ENCODE measurements around the gene ING1. TPM values are rescaled to one million over a fixed set of nuclear protein-coding genes. Genes with fewer than 3 reads are reported as not detected.
"Not testable (repeated sequence)": the region's sequence is repeated elsewhere in the genome, so short reads cannot be mapped to it uniquely, and the experiment has no call there.

The ING1 gene
- polyA plus RNA-seq, 3 donors from 2014 or later: 12.6 to 20.1 (median 17.6) TPM

DNA sequence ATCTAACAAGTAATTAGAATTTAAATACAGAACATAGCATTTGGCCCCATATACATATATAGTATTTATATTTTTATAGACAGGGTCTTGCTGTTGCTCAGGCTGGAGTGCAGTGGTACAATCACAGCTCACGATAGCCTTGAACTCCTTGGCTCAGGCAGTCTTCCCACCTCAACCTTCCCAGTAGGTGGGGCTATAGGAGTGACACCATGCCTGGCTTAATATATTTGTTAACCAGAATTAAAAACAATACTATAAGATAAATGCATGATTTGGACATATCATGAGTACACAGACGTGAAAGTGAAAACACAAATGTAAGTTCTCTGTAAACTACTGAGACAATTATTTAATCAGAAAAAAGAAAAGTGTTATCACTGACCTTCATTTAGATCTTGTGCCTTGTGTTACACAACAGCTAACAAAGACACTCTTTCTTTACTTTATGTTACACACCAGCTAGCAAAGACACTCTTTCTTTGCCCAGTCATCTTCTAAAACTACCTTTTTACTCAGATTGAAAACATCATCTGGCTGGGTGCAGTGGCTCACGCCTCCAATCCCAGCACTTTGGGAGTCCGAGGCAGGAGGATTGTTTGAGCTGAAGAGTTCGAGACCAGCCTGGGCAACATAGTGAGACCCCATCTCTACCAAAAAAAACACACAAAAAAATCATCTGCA is 30.2 kb upstream of the ING1 start:
- DNase-seq: no peak
- H3K36me3 Mint-ChIP-seq: peaks cover 9 to 32% (median 23%) of the 10 kb centered on the region in 3 donors
- peaks cover 0 to 2% (median 0%) of the 10 kb centered on the region in 3 donors for H3K27me3 Mint-ChIP-seq (ENCODE audit: low read depth in 3 of 3)
- H3K4me3 Mint-ChIP-seq: no peak overlapping the region
- peaks cover 1 to 8% of the 10 kb centered on the region in 2 donors for H3K4me1 Mint-ChIP-seq
- peak overlapping the region in 1 of 6 donors; percentile 11 for H3K27ac Mint-ChIP-seq
- H3K9me3 Mint-ChIP-seq: no peaks in the 10 kb centered on the region

DNA sequence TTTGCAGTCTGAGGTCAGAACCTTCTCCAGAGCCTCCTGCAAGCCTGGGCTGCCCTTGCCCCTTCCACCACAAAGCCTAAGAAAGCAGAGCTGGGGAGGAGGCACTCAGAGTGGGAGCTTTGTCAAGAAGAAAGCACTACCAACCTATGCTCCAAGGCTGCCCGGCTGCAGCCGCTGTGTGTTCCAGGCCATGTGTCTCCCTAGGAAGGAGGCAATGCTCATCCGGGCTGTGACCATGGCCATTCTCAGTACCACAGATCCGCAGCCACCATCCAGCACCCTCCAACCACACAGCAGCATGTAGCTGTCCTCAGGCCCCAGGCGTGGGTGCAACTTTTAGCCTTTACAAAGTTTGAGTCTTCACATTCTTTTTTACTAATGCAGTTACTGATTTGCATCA is 29.6 kb upstream of the ING1 start:
- H3K27me3 Mint-ChIP-seq (ENCODE audit: low read depth in 3 of 3): peaks cover 0 to 2% (median 0%) of the 10 kb centered on the region in 3 donors
- no peaks in the 10 kb centered on the region for H3K9me3 Mint-ChIP-seq
- peaks cover 9 to 26% (median 17%) of the 10 kb centered on the region in 3 donors for H3K36me3 Mint-ChIP-seq
- H3K4me1 Mint-ChIP-seq: peaks cover 0 to 5% of the 10 kb centered on the region in 2 donors
- H3K4me3 Mint-ChIP-seq: no peak overlapping the region
- H3K27ac Mint-ChIP-seq: no peak overlapping the region
- no peak for DNase-seq

DNA sequence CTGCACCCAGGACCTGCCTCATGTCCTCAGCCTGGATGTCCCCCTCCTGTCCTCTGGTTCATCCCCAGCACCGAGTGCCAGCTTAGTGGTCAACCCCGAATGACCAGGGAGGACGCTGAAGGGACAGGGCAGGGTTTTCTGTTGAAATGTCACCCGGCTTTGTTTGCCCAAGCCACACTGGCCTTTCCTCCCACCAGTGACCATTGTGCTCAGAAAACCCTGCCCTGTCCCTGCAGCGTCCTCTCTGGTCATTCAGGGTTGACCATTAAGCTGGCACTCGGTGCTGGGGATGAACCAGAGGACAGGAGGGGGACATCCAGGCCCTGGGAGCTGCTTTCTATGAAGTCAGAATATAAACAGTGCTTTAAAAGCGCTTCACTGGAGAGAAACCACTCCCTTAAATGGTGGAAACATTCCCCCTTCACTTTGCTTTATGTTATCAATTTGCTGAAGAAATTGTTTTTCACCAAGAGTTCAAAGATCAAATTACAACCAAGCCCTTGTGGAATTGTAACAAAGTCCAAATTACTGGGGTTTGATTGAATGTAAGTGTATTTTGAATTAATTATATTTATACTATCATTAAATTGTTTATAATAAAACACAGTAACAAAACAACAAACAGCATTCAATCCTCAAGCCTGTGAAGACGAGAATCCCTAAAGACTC is 29.0 kb upstream of the ING1 start:
- H3K4me1 Mint-ChIP-seq: peaks cover 0 to 5% of the 10 kb centered on the region in 2 donors
- peaks cover 9 to 24% (median 17%) of the 10 kb centered on the region in 3 donors for H3K36me3 Mint-ChIP-seq
- no peaks in the 10 kb centered on the region for H3K9me3 Mint-ChIP-seq
- no peak overlapping the region for H3K27ac Mint-ChIP-seq
- no peak overlapping the region for H3K4me3 Mint-ChIP-seq
- peaks cover 0 to 2% (median 0%) of the 10 kb centered on the region in 3 donors for H3K27me3 Mint-ChIP-seq (ENCODE audit: low read depth in 3 of 3)
- no peak for DNase-seq

DNA sequence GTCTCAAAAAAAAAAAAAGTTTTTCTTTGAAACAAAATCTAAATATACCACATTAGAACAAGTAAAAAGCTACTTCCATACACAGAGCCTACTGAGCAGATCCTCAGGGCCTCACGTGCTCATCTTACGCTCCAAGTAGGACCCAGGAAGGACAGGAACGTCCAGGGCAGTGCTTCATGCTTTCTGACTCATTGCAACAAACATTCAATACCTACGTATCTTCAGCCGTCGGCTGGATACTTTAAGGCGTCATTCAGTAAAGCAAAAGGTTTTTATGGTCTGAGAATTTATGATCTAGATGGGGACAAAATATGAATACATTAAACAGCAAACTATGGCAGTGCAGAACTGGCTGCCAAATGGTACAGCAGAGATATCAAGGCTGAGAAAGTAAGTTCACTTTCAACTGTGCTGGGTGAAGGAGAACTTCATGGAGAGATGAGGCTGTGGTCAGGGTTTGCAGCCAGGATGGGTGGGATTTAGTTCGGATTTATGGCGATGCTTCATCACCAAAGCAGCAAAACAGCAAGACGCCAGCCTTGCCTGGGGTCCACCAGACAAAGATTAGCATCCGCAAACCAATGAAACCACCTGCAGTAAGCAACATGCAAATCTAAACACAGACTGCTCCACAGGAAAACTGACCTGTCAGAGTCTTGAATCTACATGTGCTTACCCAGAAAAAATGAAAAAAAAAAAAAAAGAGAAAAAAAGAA is 28.0 kb upstream of the ING1 start:
- Mint-ChIP-seq H3K27ac (peak overlapping the region in 1 of 6 donors; percentile 38), H3K36me3 (peaks cover 9 to 23% (median 15%) of the 10 kb centered on the region in 3 donors)

DNA sequence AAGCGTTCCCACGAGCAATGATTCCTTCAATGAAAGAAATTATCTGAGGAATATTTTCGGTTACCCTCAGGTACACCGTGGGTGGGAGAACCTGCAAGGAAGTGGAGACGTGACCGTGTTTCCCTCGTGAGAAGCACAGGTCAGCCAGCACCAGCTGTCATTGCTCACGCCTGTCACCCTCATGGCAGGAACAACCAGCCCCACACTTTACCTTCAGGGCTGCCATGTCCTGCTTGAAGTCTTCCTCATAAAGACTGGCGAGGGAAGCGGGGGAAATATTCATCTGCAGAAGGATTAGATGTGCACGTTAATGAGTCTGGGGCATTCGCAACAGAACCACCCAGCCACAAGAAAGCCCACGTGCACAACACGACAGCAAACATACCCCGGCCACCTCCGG is 25.8 kb upstream of the ING1 start:
- Mint-ChIP-seq H3K4me1 (peaks cover 1 to 5% of the 10 kb centered on the region in 2 donors), H3K36me3 (peaks cover 5 to 19% (median 5%) of the 10 kb centered on the region in 3 donors), H3K4me3 (no peak overlapping the region)

More for the DNA sequence above, 28.0 kb upstream of the ING1 start:
- Mint-ChIP-seq H3K9me3 (no peaks in the 10 kb centered on the region), H3K27me3 (ENCODE audit: low read depth in 3 of 3) (peaks cover 0 to under 1% (median 0%) of the 10 kb centered on the region in 3 donors), H3K4me3 (no peak overlapping the region), H3K4me1 (peaks cover under 1 to 5% of the 10 kb centered on the region in 2 donors)
- DNase-seq: no peak

DNA sequence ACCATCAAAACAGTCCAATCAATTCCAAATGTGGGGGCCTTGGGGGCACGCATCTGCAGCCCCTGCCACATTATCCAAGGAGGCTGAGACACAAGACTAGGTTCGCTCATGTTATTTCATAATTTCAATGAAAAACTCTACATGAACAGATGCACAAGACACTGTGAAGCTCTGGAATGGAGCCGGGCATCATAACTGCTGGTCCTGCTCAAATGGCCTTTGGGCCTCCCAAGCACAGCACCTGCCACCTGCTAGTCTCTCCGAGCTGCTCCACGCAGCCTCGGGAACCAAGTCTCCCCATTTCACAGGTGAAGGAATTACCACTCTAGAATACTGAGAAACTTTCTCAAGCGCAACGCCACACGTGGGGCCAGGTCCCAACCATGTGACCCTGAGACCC is 24.5 kb upstream of the ING1 start:
- peaks cover 1 to 5% of the 10 kb centered on the region in 2 donors for H3K4me1 Mint-ChIP-seq
- H3K9me3 Mint-ChIP-seq: no peaks in the 10 kb centered on the region
- no peak for DNase-seq
- H3K4me3 Mint-ChIP-seq: no peak overlapping the region
- H3K27ac Mint-ChIP-seq: no peak overlapping the region
- no peaks in the 10 kb centered on the region for H3K27me3 Mint-ChIP-seq (ENCODE audit: low read depth in 3 of 3)
- H3K36me3 Mint-ChIP-seq: peaks cover 5 to 19% (median 5%) of the 10 kb centered on the region in 3 donors

More for the DNA sequence above, 25.8 kb upstream of the ING1 start:
- DNase-seq: no peak
- no peak overlapping the region for H3K27ac Mint-ChIP-seq
- H3K27me3 Mint-ChIP-seq (ENCODE audit: low read depth in 3 of 3): no peaks in the 10 kb centered on the region
- H3K9me3 Mint-ChIP-seq: no peaks in the 10 kb centered on the region

DNA sequence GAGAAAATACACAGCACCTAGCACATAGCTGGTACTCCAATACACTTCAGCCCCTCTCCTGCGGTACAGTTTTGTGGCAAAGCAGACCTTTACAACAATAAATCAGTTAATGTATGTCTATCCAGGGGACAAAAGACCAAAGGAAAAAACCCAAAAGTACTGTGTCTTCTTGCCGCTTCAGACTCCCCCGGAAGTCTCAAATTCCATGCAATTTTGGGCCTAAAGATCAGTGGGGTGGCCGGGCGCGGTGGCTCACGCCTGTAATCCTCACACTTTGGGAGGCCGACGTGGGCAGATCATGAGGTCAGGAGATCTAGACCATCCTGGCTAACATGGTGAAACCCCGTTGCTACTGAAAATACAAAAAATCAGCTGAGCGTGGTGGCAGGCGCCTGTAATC is 23.8 kb upstream of the ING1 start:
- Mint-ChIP-seq H3K27me3 (ENCODE audit: low read depth in 3 of 3) (no peaks in the 10 kb centered on the region), H3K9me3 (no peaks in the 10 kb centered on the region), H3K36me3 (peaks cover 5 to 19% (median 5%) of the 10 kb centered on the region in 3 donors), H3K4me3 (no peak overlapping the region), H3K27ac (no peak overlapping the region), H3K4me1 (peaks cover 1 to 5% of the 10 kb centered on the region in 2 donors)
- DNase-seq: no peak

DNA sequence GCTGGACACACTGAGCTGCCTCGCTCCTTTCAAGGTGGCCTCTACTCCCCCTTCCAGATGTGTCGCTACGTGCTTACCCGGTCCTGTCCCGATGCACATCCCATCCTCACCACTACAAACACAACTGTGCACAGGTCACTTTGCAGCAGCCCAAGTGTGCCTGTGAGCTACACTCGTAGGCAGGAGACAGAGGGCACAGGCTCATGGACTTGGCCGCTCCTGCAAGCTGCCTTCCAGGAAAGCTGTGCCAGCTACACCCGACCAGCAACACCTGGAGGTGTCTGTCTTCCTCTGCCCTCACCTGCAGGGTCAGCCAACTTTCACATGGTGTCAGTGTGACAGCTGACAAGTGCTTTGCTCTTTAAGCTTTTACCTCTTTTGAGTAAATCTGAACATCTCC is 23.0 kb upstream of the ING1 start:
- no peak overlapping the region for H3K27ac Mint-ChIP-seq
- no peaks in the 10 kb centered on the region for H3K27me3 Mint-ChIP-seq (ENCODE audit: low read depth in 3 of 3)
- no peaks in the 10 kb centered on the region for H3K9me3 Mint-ChIP-seq
- no peak overlapping the region for H3K4me3 Mint-ChIP-seq
- DNase-seq: no peak
- peaks cover 1 to 19% (median 1%) of the 10 kb centered on the region in 3 donors for H3K36me3 Mint-ChIP-seq
- peaks cover under 1 to 1% of the 10 kb centered on the region in 2 donors for H3K4me1 Mint-ChIP-seq

DNA sequence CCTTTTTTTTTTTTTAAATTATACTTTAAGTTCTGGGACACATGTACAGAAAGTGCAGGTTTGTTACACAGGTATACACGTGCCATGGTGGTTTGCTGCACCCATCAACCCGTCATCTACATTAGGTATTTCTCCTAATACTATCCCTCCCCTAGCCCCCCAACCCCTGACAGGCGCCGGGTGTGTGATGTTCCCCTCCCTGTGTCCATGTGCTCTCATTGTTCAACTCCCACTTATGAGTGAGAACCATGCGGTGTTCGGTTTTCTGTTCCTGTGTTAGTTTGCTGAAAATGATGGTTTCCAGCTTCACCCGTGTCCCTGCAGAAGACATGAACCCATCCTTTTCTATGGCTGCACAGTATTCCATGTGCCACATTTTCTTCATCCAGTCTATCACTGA is 17.7 kb upstream of the ING1 start:
- peaks cover 5 to 36% (median 12%) of the 10 kb centered on the region in 3 donors for H3K36me3 Mint-ChIP-seq
- H3K4me3 Mint-ChIP-seq; DNase-seq; H3K9me3 Mint-ChIP-seq; H3K27me3 Mint-ChIP-seq (ENCODE audit: low read depth in 3 of 3): not testable (repeated sequence)
- H3K27ac Mint-ChIP-seq: peak overlapping the region in 1 of 6 donors; percentile 23
- peaks cover 8 to 28% of the 10 kb centered on the region in 2 donors for H3K4me1 Mint-ChIP-seq

DNA sequence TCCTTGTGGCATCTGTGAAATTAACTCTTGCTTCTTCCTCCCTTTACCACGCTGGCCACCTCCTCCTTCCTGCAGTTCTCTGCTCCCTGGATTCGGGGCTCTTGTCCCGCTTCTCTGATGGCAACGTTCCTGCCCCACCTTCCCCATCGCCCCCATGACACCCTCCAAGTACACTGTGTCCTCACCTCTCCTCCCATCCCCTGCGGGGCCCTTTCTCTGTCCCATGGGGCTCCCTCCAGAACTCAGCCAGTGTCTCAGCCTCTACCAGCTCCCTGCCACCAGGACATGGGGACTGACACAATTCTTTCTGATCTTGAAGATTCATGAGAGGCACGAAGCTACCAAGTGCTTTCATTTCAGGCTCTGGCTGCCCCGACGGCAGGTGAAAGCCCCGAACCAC is 16.7 kb upstream of the ING1 start:
- Mint-ChIP-seq H3K4me3 (no peak overlapping the region), H3K27ac (no peak overlapping the region), H3K36me3 (peaks cover 11 to 33% (median 15%) of the 10 kb centered on the region in 3 donors), H3K9me3 (no peaks in the 10 kb centered on the region), H3K27me3 (ENCODE audit: low read depth in 3 of 3) (no peaks in the 10 kb centered on the region), H3K4me1 (peaks cover 8 to 33% of the 10 kb centered on the region in 2 donors)
- no peak for DNase-seq

DNA sequence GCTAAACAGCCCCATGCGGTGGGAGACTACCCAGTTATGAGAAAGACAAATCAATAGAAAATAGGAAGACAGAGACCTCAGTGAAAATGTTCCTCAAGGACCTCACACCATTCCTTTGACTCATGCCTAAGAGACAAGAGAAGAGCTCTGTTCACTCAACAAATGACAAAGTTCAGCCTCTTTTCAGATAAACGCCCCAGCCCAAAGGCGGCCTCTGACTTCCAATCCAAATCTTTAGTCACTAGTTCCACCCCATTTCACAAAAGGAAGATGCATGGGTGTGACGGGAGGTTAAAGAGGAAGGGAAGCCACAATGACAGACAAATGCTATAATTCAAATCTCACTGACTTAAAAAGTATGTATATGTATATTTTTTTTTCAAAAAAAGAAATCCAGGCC is 15.7 kb upstream of the ING1 start:
- Mint-ChIP-seq H3K36me3 (peaks cover 11 to 39% (median 16%) of the 10 kb centered on the region in 3 donors), H3K27me3 (ENCODE audit: low read depth in 3 of 3) (no peaks in the 10 kb centered on the region), H3K9me3 (no peaks in the 10 kb centered on the region), H3K4me1 (peaks cover 13 to 44% of the 10 kb centered on the region in 2 donors), H3K4me3 (no peak overlapping the region), H3K27ac (no peak overlapping the region)
- DNase-seq: no peak

DNA sequence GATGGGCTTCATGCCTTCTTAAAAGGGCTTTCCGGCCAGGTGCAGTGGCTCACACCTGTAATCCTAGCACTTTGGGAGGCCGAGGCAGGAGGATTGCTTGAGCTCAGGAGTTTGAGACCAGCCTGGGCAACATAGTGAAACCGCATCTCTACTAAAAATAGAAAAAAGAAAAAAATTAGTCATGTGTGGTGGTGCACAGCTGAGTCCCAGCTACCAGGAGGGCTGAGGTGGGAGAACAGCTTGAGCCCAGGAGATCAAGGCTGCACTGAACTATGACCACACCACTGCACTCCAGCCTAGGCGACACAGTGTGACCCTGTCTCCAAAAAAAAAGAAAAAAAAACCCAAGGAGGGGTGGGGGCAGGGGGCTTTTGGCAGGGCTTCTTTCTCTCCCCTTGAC is 14.8 kb upstream of the ING1 start:
- H3K27me3 Mint-ChIP-seq (ENCODE audit: low read depth in 3 of 3): peaks cover 0 to 2% (median 0%) of the 10 kb centered on the region in 3 donors
- no peak for DNase-seq
- peaks cover 11 to 42% (median 18%) of the 10 kb centered on the region in 3 donors for H3K36me3 Mint-ChIP-seq
- no peak overlapping the region for H3K4me3 Mint-ChIP-seq
- no peaks in the 10 kb centered on the region for H3K9me3 Mint-ChIP-seq
- H3K4me1 Mint-ChIP-seq: peaks cover 17 to 51% of the 10 kb centered on the region in 2 donors
- H3K27ac Mint-ChIP-seq: no peak overlapping the region

DNA sequence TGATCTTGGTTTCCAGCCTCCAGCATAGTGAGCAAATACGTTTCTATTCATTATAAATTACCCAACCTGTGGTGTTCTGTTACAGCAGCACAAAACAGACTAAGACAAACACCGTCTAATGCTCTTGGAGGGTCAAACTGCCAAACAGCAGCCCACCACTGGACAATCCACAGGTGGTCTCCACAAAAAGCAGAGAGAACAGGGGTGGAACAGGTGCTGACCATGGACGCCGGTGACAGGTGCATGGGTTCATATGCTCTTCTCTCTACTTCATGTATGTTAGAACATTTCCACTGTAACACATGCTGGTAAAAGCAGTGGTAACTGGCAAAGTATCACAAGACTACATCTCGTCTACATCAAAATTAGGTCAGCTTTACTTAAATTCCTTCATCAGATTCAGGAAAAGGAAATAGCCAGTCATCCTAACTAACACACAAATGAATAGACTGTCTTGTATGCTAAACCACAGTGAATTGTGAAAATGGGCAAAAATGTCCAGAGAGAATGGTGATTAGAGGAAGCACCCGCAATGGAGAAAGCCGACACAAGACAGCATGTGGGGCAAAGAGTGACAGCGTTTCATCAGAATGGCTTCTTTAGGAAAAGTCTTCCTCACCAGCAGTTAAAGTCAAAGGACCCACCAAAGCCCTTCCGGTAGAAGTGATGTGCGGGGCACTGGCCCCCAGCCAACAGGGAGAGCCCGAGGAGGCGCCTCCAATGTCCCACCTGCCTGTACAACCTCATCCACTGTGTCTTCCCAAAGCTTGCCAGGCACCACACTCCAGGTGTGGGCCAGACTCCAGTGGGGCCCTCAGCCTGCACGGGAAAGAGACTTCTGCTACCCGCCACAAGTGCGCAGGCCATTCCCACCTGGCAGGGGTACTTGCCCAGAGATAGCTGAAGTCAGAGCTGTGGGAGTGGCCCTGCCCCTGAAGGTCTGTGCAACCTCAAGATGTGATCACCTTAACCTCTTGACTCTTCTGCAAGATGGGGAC is 14.1 kb upstream of the ING1 start:
- DNase-seq: no peak
- peaks cover 11 to 42% (median 18%) of the 10 kb centered on the region in 3 donors for H3K36me3 Mint-ChIP-seq
- H3K4me3 Mint-ChIP-seq: no peak overlapping the region
- H3K9me3 Mint-ChIP-seq: no peaks in the 10 kb centered on the region
- H3K4me1 Mint-ChIP-seq: peaks cover 19 to 55% of the 10 kb centered on the region in 2 donors
- no peak overlapping the region for H3K27ac Mint-ChIP-seq
- H3K27me3 Mint-ChIP-seq (ENCODE audit: low read depth in 3 of 3): peaks cover 0 to 2% (median 0%) of the 10 kb centered on the region in 3 donors

Data from immature natural killer cell (primary cell).